ENCODE measurements around the gene P3R3URF. TPM values are rescaled to one million over a fixed set of nuclear protein-coding genes. Genes with fewer than 3 reads are reported as not detected.
"Not testable (repeated sequence)": the region's sequence is repeated elsewhere in the genome, so short reads cannot be mapped to it uniquely, and the experiment has no call there.

P3R3URF gene
- total RNA-seq (not detected), polyA plus RNA-seq (not detected)

GRCh38 chr1:46176211-46176865 lies at the start of gene P3R3URF:
Gene P3R3URF (minus strand): TSS chr1:46176488. CDS start chr1:46176471, 17 bp downstream.
- DNase-seq: no peak
- Mint-ChIP-seq H3K4me3 (no peak within 1 kb of the TSS), H3K9me3 (peaks cover 0 to 1% (median 0%) of the 10 kb centered on the region in 7 donors), H3K4me1 (no peaks in the 10 kb centered on the region), H3K36me3 (no peaks in the 10 kb centered on the region), H3K27ac (peak within 1 kb of the TSS in 1 of 3 donors; percentile 48), H3K27me3 (peaks cover 4% of the 10 kb centered on the region)
- no peak within 1 kb of the TSS for H3K4me3 ChIP-seq (ENCODE audit: low read depth, low read length)
- ATAC-seq (ENCODE audit: low read depth in 2 of 2): no peak
- H3K27me3 ChIP-seq (ENCODE audit: control insufficient read depth, insufficient read depth, low read length): no peaks in the 10 kb centered on the region
- peaks cover 6% of the 10 kb centered on the region for H3K4me1 ChIP-seq (ENCODE audit: control insufficient read depth, insufficient read depth, low read length, poor library complexity, severe bottlenecking)
- H3K9me3 ChIP-seq (ENCODE audit: control insufficient read depth in 2 of 2, low read length in 2 of 2): no peaks in the 10 kb centered on the region
- no peak within 1 kb of the TSS for H3K27ac ChIP-seq (ENCODE audit: insufficient read depth, low read length, poor library complexity, severe bottlenecking)
- no peaks in the 10 kb centered on the region for H3K36me3 ChIP-seq (ENCODE audit: control insufficient read depth, insufficient read depth, low read length)

GRCh38 chr1:46224966-46225365 lies 48.7 kb upstream of the P3R3URF start:
- H3K9me3 ChIP-seq (ENCODE audit: control insufficient read depth in 2 of 2, low read length in 2 of 2): no peaks in the 10 kb centered on the region
- DNase-seq: no peak
- Mint-ChIP-seq H3K27me3 (peaks cover 8% of the 10 kb centered on the region), H3K36me3 (no peaks in the 10 kb centered on the region), H3K27ac (no peak overlapping the region), H3K9me3 (no peaks in the 10 kb centered on the region), H3K4me3 (no peak overlapping the region), H3K4me1 (peaks cover 0 to 12% (median 2%) of the 10 kb centered on the region in 4 donors)
- H3K4me3 ChIP-seq (ENCODE audit: low read depth, low read length): no peak overlapping the region
- H3K4me1 ChIP-seq (ENCODE audit: control insufficient read depth, insufficient read depth, low read length, poor library complexity, severe bottlenecking): no peaks in the 10 kb centered on the region
- no peak for ATAC-seq (ENCODE audit: low read depth in 2 of 2)
- no peaks in the 10 kb centered on the region for H3K27me3 ChIP-seq (ENCODE audit: control insufficient read depth, insufficient read depth, low read length)
- no peak overlapping the region for H3K27ac ChIP-seq (ENCODE audit: insufficient read depth, low read length, poor library complexity, severe bottlenecking)
- H3K36me3 ChIP-seq (ENCODE audit: control insufficient read depth, insufficient read depth, low read length): no peaks in the 10 kb centered on the region

- ATAC-seq (ENCODE audit: low read depth in 2 of 2) (peak; percentile 70 to 86), DNase-seq (peak; percentile 15 to 85 (median 46))
- no peaks in the 10 kb centered on the region for H3K36me3 Mint-ChIP-seq
- no peaks in the 10 kb centered on the region for H3K4me1 ChIP-seq (ENCODE audit: control insufficient read depth, insufficient read depth, low read length, poor library complexity, severe bottlenecking)
- peaks cover 5% of the 10 kb centered on the region for H3K27me3 Mint-ChIP-seq
- H3K27ac ChIP-seq (ENCODE audit: insufficient read depth, low read length, poor library complexity, severe bottlenecking): no peak overlapping the region
- H3K36me3 ChIP-seq (ENCODE audit: control insufficient read depth, insufficient read depth, low read length): no peaks in the 10 kb centered on the region
- H3K4me3 Mint-ChIP-seq: no peak overlapping the region
- H3K9me3 ChIP-seq (ENCODE audit: control insufficient read depth in 2 of 2, low read length in 2 of 2): no peaks in the 10 kb centered on the region
- H3K9me3 Mint-ChIP-seq: no peaks in the 10 kb centered on the region
- peak overlapping the region in 1 of 3 donors; percentile 84 for H3K27ac Mint-ChIP-seq
- H3K4me3 ChIP-seq (ENCODE audit: low read depth, low read length): no peak overlapping the region
- H3K4me1 Mint-ChIP-seq: peaks cover 0 to 7% (median under 1%) of the 10 kb centered on the region in 4 donors
- no peaks in the 10 kb centered on the region for H3K27me3 ChIP-seq (ENCODE audit: control insufficient read depth, insufficient read depth, low read length)
Observed at GRCh38 chr1:46223472-46223943, 47.2 kb upstream of the P3R3URF start.

- not testable (repeated sequence) for H3K9me3 ChIP-seq (ENCODE audit: control insufficient read depth in 2 of 2, low read length in 2 of 2); H3K4me3 Mint-ChIP-seq; H3K36me3 Mint-ChIP-seq; H3K9me3 Mint-ChIP-seq; H3K4me1 ChIP-seq (ENCODE audit: control insufficient read depth, insufficient read depth, low read length, poor library complexity, severe bottlenecking); H3K36me3 ChIP-seq (ENCODE audit: control insufficient read depth, insufficient read depth, low read length); H3K27me3 ChIP-seq (ENCODE audit: control insufficient read depth, insufficient read depth, low read length); ATAC-seq (ENCODE audit: low read depth in 2 of 2); H3K27ac ChIP-seq (ENCODE audit: insufficient read depth, low read length, poor library complexity, severe bottlenecking); H3K27ac Mint-ChIP-seq; H3K27me3 Mint-ChIP-seq; DNase-seq; H3K4me1 Mint-ChIP-seq; H3K4me3 ChIP-seq (ENCODE audit: low read depth, low read length)
Observed at GRCh38 chr1:46223055-46223454, 46.8 kb upstream of the P3R3URF start.

GRCh38 chr1:46221749-46222148 lies 45.5 kb upstream of the P3R3URF start:
- Histone ChIP-seq H3K36me3 (ENCODE audit: control insufficient read depth, insufficient read depth, low read length) (no peaks in the 10 kb centered on the region), H3K27me3 (ENCODE audit: control insufficient read depth, insufficient read depth, low read length) (no peaks in the 10 kb centered on the region), H3K9me3 (ENCODE audit: control insufficient read depth in 2 of 2, low read length in 2 of 2) (no peaks in the 10 kb centered on the region), H3K4me1 (ENCODE audit: control insufficient read depth, insufficient read depth, low read length, poor library complexity, severe bottlenecking) (no peaks in the 10 kb centered on the region), H3K27ac (ENCODE audit: insufficient read depth, low read length, poor library complexity, severe bottlenecking) (no peak overlapping the region), H3K4me3 (ENCODE audit: low read depth, low read length) (no peak overlapping the region)
- H3K27ac Mint-ChIP-seq: no peak overlapping the region
- DNase-seq (no peak), ATAC-seq (ENCODE audit: low read depth in 2 of 2) (no peak)
- no peaks in the 10 kb centered on the region for H3K9me3 Mint-ChIP-seq
- H3K27me3 Mint-ChIP-seq: peaks cover 4% of the 10 kb centered on the region
- no peaks in the 10 kb centered on the region for H3K36me3 Mint-ChIP-seq
- H3K4me3 Mint-ChIP-seq: no peak overlapping the region
- peaks cover 0 to 6% (median 0%) of the 10 kb centered on the region in 4 donors for H3K4me1 Mint-ChIP-seq

- H3K9me3 Mint-ChIP-seq: no peaks in the 10 kb centered on the region
- no peak overlapping the region for H3K27ac Mint-ChIP-seq
- DNase-seq: no peak
- Histone ChIP-seq H3K27ac (ENCODE audit: insufficient read depth, low read length, poor library complexity, severe bottlenecking) (no peak overlapping the region), H3K4me1 (ENCODE audit: control insufficient read depth, insufficient read depth, low read length, poor library complexity, severe bottlenecking) (no peaks in the 10 kb centered on the region), H3K27me3 (ENCODE audit: control insufficient read depth, insufficient read depth, low read length) (no peaks in the 10 kb centered on the region), H3K4me3 (ENCODE audit: low read depth, low read length) (no peak overlapping the region), H3K9me3 (ENCODE audit: control insufficient read depth in 2 of 2, low read length in 2 of 2) (no peaks in the 10 kb centered on the region), H3K36me3 (ENCODE audit: control insufficient read depth, insufficient read depth, low read length) (no peaks in the 10 kb centered on the region)
- H3K27me3 Mint-ChIP-seq: peaks cover 4% of the 10 kb centered on the region
- ATAC-seq (ENCODE audit: low read depth in 2 of 2): no peak
- peaks cover 0 to 6% (median 0%) of the 10 kb centered on the region in 4 donors for H3K4me1 Mint-ChIP-seq
- no peaks in the 10 kb centered on the region for H3K36me3 Mint-ChIP-seq
- no peak overlapping the region for H3K4me3 Mint-ChIP-seq
Observed at GRCh38 chr1:46220808-46221207, 44.5 kb upstream of the P3R3URF start.

- H3K27ac ChIP-seq (ENCODE audit: insufficient read depth, low read length, poor library complexity, severe bottlenecking): no peak overlapping the region
- Mint-ChIP-seq H3K4me3 (no peak overlapping the region), H3K9me3 (no peaks in the 10 kb centered on the region), H3K36me3 (no peaks in the 10 kb centered on the region), H3K27ac (no peak overlapping the region), H3K27me3 (peaks cover 4% of the 10 kb centered on the region), H3K4me1 (peaks cover 0 to 6% (median 0%) of the 10 kb centered on the region in 4 donors)
- H3K4me3 ChIP-seq (ENCODE audit: low read depth, low read length): no peak overlapping the region
- no peaks in the 10 kb centered on the region for H3K4me1 ChIP-seq (ENCODE audit: control insufficient read depth, insufficient read depth, low read length, poor library complexity, severe bottlenecking)
- H3K9me3 ChIP-seq (ENCODE audit: control insufficient read depth in 2 of 2, low read length in 2 of 2): no peaks in the 10 kb centered on the region
- H3K36me3 ChIP-seq (ENCODE audit: control insufficient read depth, insufficient read depth, low read length): no peaks in the 10 kb centered on the region
- H3K27me3 ChIP-seq (ENCODE audit: control insufficient read depth, insufficient read depth, low read length): no peaks in the 10 kb centered on the region
- ATAC-seq (ENCODE audit: low read depth in 2 of 2): no peak
- no peak for DNase-seq
Observed at GRCh38 chr1:46219551-46220520, 43.5 kb upstream of the P3R3URF start.

All from CD4-positive, CD25-positive, alpha-beta regulatory T cell (primary cell).